Gastroesophageal sphincter (tissue), 4 donors: ENCODE data around the gene DIRAS2. TPM values are rescaled to one million over a fixed set of nuclear protein-coding genes. Genes with fewer than 3 reads are reported as not detected.
"Not testable (repeated sequence)": the region's sequence is repeated elsewhere in the genome, so short reads cannot be mapped to it uniquely, and the experiment has no call there.

Experiments
- ATAC-seq: fragments of 150-250 bp; one replicate; pipeline ENCODE4 v1.9.1; 2016; ENCODE audit warnings: mild to moderate bottlenecking, moderate library complexity
- H3K27ac ChIP-seq, 4 donors: fragments of 200-600 bp; sonication (generic) in 3 of 4; 1 replicate in 3 of 4; 2 replicates in 1 of 4; pipeline ENCODE4 v1.5.1; 2016 to 2019
- H3K27me3 ChIP-seq: fragments of 200-600 bp; sonication (generic); one replicate; pipeline ENCODE4 v1.5.1; 2019
- H3K36me3 ChIP-seq, 2 donors: fragments of 200-600 bp; sonication (generic); one replicate each; pipeline ENCODE4 v1.5.1; 2019; ENCODE audit warnings: control low read depth in 1 of 2
- H3K4me1 ChIP-seq, 3 donors: fragments of 200-600 bp; sonication (generic); 1 replicate in 2 of 3; 2 replicates in 1 of 3; pipeline ENCODE4 v1.5.1; 2016 to 2019; ENCODE audit warnings: control low read depth in 2 of 3
- H3K4me3 ChIP-seq, 2 donors: fragments of 200-600 bp; sonication (generic); one replicate each; pipeline ENCODE4 v1.5.1; 2019; ENCODE audit warnings: mild to moderate bottlenecking in 1 of 2, moderate library complexity in 1 of 2
- H3K9me3 ChIP-seq, 3 donors: fragments of 200-600 bp; sonication (generic); one replicate each; pipeline ENCODE4 v1.5.1; 2017 to 2019; ENCODE audit warnings: control low read depth in 2 of 3
- CTCF ChIP-seq, 4 experiments: fragments of 200-600 bp in 2 of 4; fragments of 450-650 bp in 2 of 4; sonication (generic) in 1 of 4; IDR thresholded peaks; one replicate each; pipeline ENCODE4 v1.5.1; 2017 to 2019; ENCODE audit warnings: antibody characterized with exemption in 4 of 4, mild to moderate bottlenecking in 2 of 4, moderate library complexity in 2 of 4
- EP300 ChIP-seq: sonication (generic); formaldehyde crosslinking; IDR thresholded peaks from one replicate; pipeline ENCODE4 v1.6.1; 2017; ENCODE audit warnings: antibody characterized with exemption, mild to moderate bottlenecking
- POLR2A ChIP-seq, 2 donors: fragments of 450-650 bp; IDR thresholded peaks; one replicate each; pipeline ENCODE4 v1.6.1; 2017; ENCODE audit warnings: antibody characterized with exemption in 2 of 2, mild to moderate bottlenecking in 2 of 2, moderate library complexity in 1 of 2
- POLR2AphosphoS5 ChIP-seq: sonication (generic); formaldehyde crosslinking; IDR thresholded peaks from one replicate; pipeline ENCODE4 v1.6.1; 2017; ENCODE audit warnings: antibody characterized with exemption
- WGBS, 2 donors: methylation state at CpG; one replicate each; pipeline ENCODE4 v1.1.5; 2018; ENCODE audit warnings: low coverage in 1 of 2; 5-methylcytosine and 5-hydroxymethylcytosine counted together
- total RNA-seq, 4 donors: library from RNA; depleted of rRNA; stranded (reverse); fragments of >200 nt; gene quantifications; one replicate each; pipeline ENCODE4 v1.1.0, GENCODE V29; 2016

Gene DIRAS2
- total RNA-seq, 4 donors from 2014 or later = not detected

GRCh38 chr9:90665072-90665471 lies 22.4 kb upstream of the DIRAS2 start:
- TF ChIP-seq EP300 = no peak
- TF ChIP-seq POLR2AphosphoS5 = no peak
- TF ChIP-seq CTCF (IDR thresholded peaks at IDR 0.05) = no peak
- TF ChIP-seq POLR2A (IDR thresholded peaks at IDR 0.05) = no peak
- no peak for ATAC-seq
- peaks cover 15% of the 10 kb centered on the region for H3K27me3 ChIP-seq
- H3K9me3 ChIP-seq = peaks cover 0 to 28% (median 0%) of the 10 kb centered on the region in 3 donors
- no peaks in the 10 kb centered on the region for H3K36me3 ChIP-seq
- H3K4me3 ChIP-seq = no peak overlapping the region
- H3K27ac ChIP-seq = no peak overlapping the region
- no peaks in the 10 kb centered on the region for H3K4me1 ChIP-seq
- WGBS, 2 donors = no CpG with 5 or more reads among the region's 4 CpGs

- Histone ChIP-seq H3K4me1 (no peaks in the 10 kb centered on the region), H3K27me3 (peaks cover 4% of the 10 kb centered on the region), H3K36me3 (no peaks in the 10 kb centered on the region), H3K9me3 (peaks cover 0 to 25% (median 0%) of the 10 kb centered on the region in 3 donors), H3K27ac (no peak overlapping the region), H3K4me3 (no peak overlapping the region)
- 43 to 63% methylated on average over 3 of the region's 3 CpGs for WGBS, 2 donors
- no peak for ATAC-seq
- TF ChIP-seq CTCF (IDR thresholded peaks at IDR 0.05) (no peak), EP300 (no peak), POLR2A (IDR thresholded peaks at IDR 0.05) (no peak), POLR2AphosphoS5 (no peak)
Observed at GRCh38 chr9:90659650-90660364, 17.2 kb upstream of the DIRAS2 start.

- no peak for TF ChIP-seq POLR2AphosphoS5
- TF ChIP-seq EP300 = no peak
- TF ChIP-seq POLR2A (IDR thresholded peaks at IDR 0.05) = no peak
- no peak for TF ChIP-seq CTCF (IDR thresholded peaks at IDR 0.05)
- no peaks in the 10 kb centered on the region for H3K36me3 ChIP-seq
- 76 to 88% methylated on average over 4 of the region's 4 CpGs for WGBS, 2 donors
- peaks cover 4% of the 10 kb centered on the region for H3K27me3 ChIP-seq
- no peaks in the 10 kb centered on the region for H3K4me1 ChIP-seq
- H3K9me3 ChIP-seq = peaks cover 0 to 15% (median 0%) of the 10 kb centered on the region in 3 donors
- no peak overlapping the region for H3K27ac ChIP-seq
- H3K4me3 ChIP-seq = no peak overlapping the region
- ATAC-seq = no peak
Observed at GRCh38 chr9:90658783-90659182, 16.2 kb upstream of the DIRAS2 start.

- Histone ChIP-seq H3K9me3 (peaks cover 0 to 14% (median 0%) of the 10 kb centered on the region in 3 donors), H3K4me1 (no peaks in the 10 kb centered on the region), H3K27me3 (peaks cover 4% of the 10 kb centered on the region), H3K36me3 (no peaks in the 10 kb centered on the region), H3K27ac (no peak overlapping the region), H3K4me3 (no peak overlapping the region)
- TF ChIP-seq POLR2AphosphoS5 = no peak
- no peak for TF ChIP-seq EP300
- no peak for TF ChIP-seq POLR2A (IDR thresholded peaks at IDR 0.05)
- no peak for TF ChIP-seq CTCF (IDR thresholded peaks at IDR 0.05)
- WGBS, 2 donors = 53 to 68% methylated on average over 3 of the region's 3 CpGs
- ATAC-seq = no peak
Observed at GRCh38 chr9:90658181-90658580, 15.6 kb upstream of the DIRAS2 start.

- H3K36me3 ChIP-seq, H3K4me3 ChIP-seq, H3K27me3 ChIP-seq, ATAC-seq, H3K4me1 ChIP-seq, H3K27ac ChIP-seq: not testable (repeated sequence)
- H3K9me3 ChIP-seq = peaks cover 0 to 13% (median 0%) of the 10 kb centered on the region in 3 donors
- 81% methylated on average over 6 of the region's 6 CpGs; no CpG with 5 or more reads in 1 of the 2 donors for WGBS, 2 donors
Observed at GRCh38 chr9:90656876-90657275, 14.3 kb upstream of the DIRAS2 start.
